H9 (cell line): ENCODE data around the gene SPATA18. TPM values are rescaled to one million over a fixed set of nuclear protein-coding genes. Genes with fewer than 3 reads are reported as not detected.

Experiments
- DNase-seq: peaks from one replicate; pipeline ENCODE4 v3.0.0-alpha.2; 2017
- H2AFZ ChIP-seq: one replicate; pipeline ENCODE4 v1.6.1; 2013; ENCODE audit warnings: mild to moderate bottlenecking, low read length, control low read depth, moderate library complexity
- H2AK5ac ChIP-seq: 2 replicates; pipeline ENCODE4 v1.6.1; 2013; ENCODE audit warnings: low read length, control low read depth, mixed read lengths; ENCODE audit not compliant: insufficient read length
- H2BK120ac ChIP-seq: one replicate; pipeline ENCODE4 v1.6.1; 2013; ENCODE audit warnings: low read depth, mild to moderate bottlenecking, low read length, control low read depth, inconsistent platforms; ENCODE audit not compliant: poor library complexity, severe bottlenecking
- H2BK12ac ChIP-seq: 2 replicates; pipeline ENCODE4 v1.6.1; 2013; ENCODE audit warnings: low read length, control low read depth, mixed read lengths, low read depth; ENCODE audit not compliant: insufficient read length
- H2BK15ac ChIP-seq: 2 replicates; pipeline ENCODE4 v1.6.1; 2013; ENCODE audit warnings: low read depth, low read length, control low read depth
- H2BK20ac ChIP-seq: one replicate; pipeline ENCODE4 v1.6.1; 2013; ENCODE audit warnings: low read depth, mild to moderate bottlenecking, low read length, control low read depth, inconsistent platforms; ENCODE audit not compliant: poor library complexity, severe bottlenecking
- H2BK5ac ChIP-seq: 2 replicates; pipeline ENCODE4 v1.6.1; 2013; ENCODE audit warnings: low read length, control low read depth, mixed read lengths; ENCODE audit not compliant: insufficient read length
- H3K14ac ChIP-seq: 2 replicates; pipeline ENCODE4 v1.6.1; 2013; ENCODE audit warnings: low read length, control low read depth; ENCODE audit not compliant: insufficient read depth
- H3K18ac ChIP-seq: 2 replicates; pipeline ENCODE4 v1.6.1; 2013; ENCODE audit warnings: low read depth, mild to moderate bottlenecking, mixed read lengths, low read length, control low read depth; ENCODE audit not compliant: insufficient read length
- H3K23ac ChIP-seq: 2 replicates; pipeline ENCODE4 v1.6.1; 2013; ENCODE audit warnings: low read length, control low read depth, mixed read lengths, low read depth; ENCODE audit not compliant: insufficient read length
- H3K23me2 ChIP-seq: 2 replicates; pipeline ENCODE4 v1.6.1; 2013; ENCODE audit warnings: low read depth, mild to moderate bottlenecking, mixed read lengths, low read length, control low read depth; ENCODE audit not compliant: insufficient read length, poor library complexity, severe bottlenecking
- H3K27ac ChIP-seq: 2 replicates; pipeline ENCODE4 v1.5.1; 2013; ENCODE audit warnings: low read length, control low read depth, mixed read lengths, low read depth; ENCODE audit not compliant: insufficient read length
- H3K27me3 ChIP-seq: 2 replicates; pipeline ENCODE4 v1.6.1; 2013; ENCODE audit warnings: low read length, control low read depth, inconsistent platforms; ENCODE audit not compliant: insufficient read depth
- H3K4ac ChIP-seq: 2 replicates; pipeline ENCODE4 v1.6.1; 2013; ENCODE audit warnings: low read depth, mild to moderate bottlenecking, control low read depth, inconsistent platforms, low read length, moderate library complexity
- H3K4me1 ChIP-seq: 2 replicates; pipeline ENCODE4 v1.6.1; 2013; ENCODE audit warnings: low read length, control low read depth, inconsistent platforms; ENCODE audit not compliant: insufficient read depth
- H3K4me2 ChIP-seq: 2 replicates; pipeline ENCODE4 v1.6.1; 2013; ENCODE audit warnings: low read length, control low read depth, mixed read lengths; ENCODE audit not compliant: insufficient read length, insufficient read depth
- H3K56ac ChIP-seq: 2 replicates; pipeline ENCODE4 v1.6.1; 2013; ENCODE audit warnings: low read depth, mild to moderate bottlenecking, mixed read lengths, low read length, control low read depth; ENCODE audit not compliant: insufficient read length
- H3K79me1 ChIP-seq: 2 replicates; pipeline ENCODE4 v1.6.1; 2013; ENCODE audit warnings: low read depth, mild to moderate bottlenecking, moderate library complexity, low read length, control low read depth, inconsistent platforms; ENCODE audit not compliant: insufficient read depth, poor library complexity, severe bottlenecking
- H3K79me2 ChIP-seq: 2 replicates; pipeline ENCODE4 v1.6.1; 2013; ENCODE audit warnings: low read length, control low read depth, inconsistent platforms; ENCODE audit not compliant: insufficient read depth
- H3K9ac ChIP-seq: 2 replicates; pipeline ENCODE4 v1.6.1; 2013; ENCODE audit warnings: low read length, control low read depth, mixed read lengths; ENCODE audit not compliant: insufficient read length; ENCODE audit errors: extremely low read depth
- H3K9me3 ChIP-seq: one replicate; pipeline ENCODE4 v1.6.1; 2013; ENCODE audit warnings: low read depth, low read length, inconsistent platforms; ENCODE audit not compliant: control insufficient read depth
- H3T11ph ChIP-seq: one replicate; pipeline ENCODE4 v1.6.1; 2013; ENCODE audit warnings: mild to moderate bottlenecking, low read length, control low read depth, inconsistent platforms
- H4K20me1 ChIP-seq: one replicate; pipeline ENCODE4 v1.6.1; 2013; ENCODE audit not compliant: control insufficient read depth, insufficient read length, insufficient read depth
- H4K5ac ChIP-seq: 2 replicates; pipeline ENCODE4 v1.6.1; 2013; ENCODE audit warnings: low read depth, mild to moderate bottlenecking, mixed read lengths, low read length, control low read depth; ENCODE audit not compliant: insufficient read length
- H4K8ac ChIP-seq: replicated peaks from 2 replicates; pipeline ENCODE4 v1.6.1; 2013; ENCODE audit warnings: low read length, control low read depth, mixed read lengths, low read depth; ENCODE audit not compliant: insufficient read length
- H4K91ac ChIP-seq: 2 replicates; pipeline ENCODE4 v1.6.1; 2013; ENCODE audit warnings: low read depth, mild to moderate bottlenecking, moderate library complexity, mixed read lengths, low read length, control low read depth; ENCODE audit not compliant: insufficient read length
- H3K27ac Mint-ChIP-seq, 3 experiments: 2 replicates in 2 of 3; 3 replicates in 1 of 3; pipeline ENCODE4 v1.8.0; 2020 to 2021; ENCODE audit warnings: mixed read lengths in 3 of 3, mild to moderate bottlenecking in 1 of 3, moderate library complexity in 1 of 3
- H3K27me3 Mint-ChIP-seq: 2 replicates; pipeline ENCODE4 v1.8.0; 2021; ENCODE audit warnings: low read depth, mild to moderate bottlenecking, moderate library complexity, mixed read lengths
- H3K36me3 Mint-ChIP-seq, 3 experiments: 2 replicates in 2 of 3; 3 replicates in 1 of 3; pipeline ENCODE4 v1.8.0; 2020 to 2021; ENCODE audit warnings: low read depth in 3 of 3, mixed read lengths in 3 of 3; ENCODE audit not compliant: insufficient read depth in 1 of 3
- H3K4me1 Mint-ChIP-seq, 2 experiments: 2 replicates each; pipeline ENCODE4 v1.8.0; 2020; ENCODE audit warnings: mixed read lengths in 2 of 2
- H3K4me3 Mint-ChIP-seq, 2 experiments: 2 replicates in 1 of 2; 3 replicates in 1 of 2; pipeline ENCODE4 v1.8.0; 2020 to 2021; ENCODE audit warnings: mild to moderate bottlenecking in 2 of 2, mixed read lengths in 2 of 2, moderate library complexity in 1 of 2
- H3K9me3 Mint-ChIP-seq, 2 experiments: 2 replicates in 1 of 2; 3 replicates in 1 of 2; pipeline ENCODE4 v1.8.0; 2020; ENCODE audit warnings: mild to moderate bottlenecking in 2 of 2, mixed read lengths in 2 of 2, moderate library complexity in 1 of 2
- CTCF ChIP-seq: fragments of 200-600 bp; sonication (generic); conservative IDR thresholded peaks from 3 replicates; pipeline ENCODE4 v1.8.0; 2021; ENCODE audit warnings: antibody characterized with exemption, mild to moderate bottlenecking
- WGBS: extraction: QIAGEN DNeasy Blood & Tissue Kit; methylation state at CpG from one replicate; pipeline ENCODE4 v1.1.7; 2013; ENCODE audit warnings: missing lambda C conversion rate, low lambda C conversion rate, mixed read lengths; ENCODE audit not compliant: insufficient read length; ENCODE audit errors: extremely low coverage; 5-methylcytosine and 5-hydroxymethylcytosine counted together
- total RNA-seq: library from RNA; stranded (reverse); gene quantifications from 2 replicates; pipeline ENCODE4 v1.2.1, GENCODE V29; 2021

SPATA18 gene
- total RNA-seq, 1 experiment from 2014 or later: 3.9 TPM

GRCh38 chr4:52019936-52020657, 31.0 kb upstream of the SPATA18 start, which contains the start of gene LRRC66:
LRRC66 (minus strand) TSS chr4:52020363; CDS start chr4:52017613, 2,750 bp downstream.
- H3K79me1 ChIP-seq: no peaks in the 10 kb centered on the region
- no peak within 1 kb of the TSS for H3T11ph ChIP-seq
- no peaks in the 10 kb centered on the region for H3K79me2 ChIP-seq
- H3K27ac Mint-ChIP-seq: no peak within 1 kb of the TSS
- no peaks in the 10 kb centered on the region for H3K9me3 ChIP-seq
- H3K4me1 Mint-ChIP-seq: peaks cover under 1 to 3% of the 10 kb centered on the region in 2 experiments; a peak in 2 of 4 replicates
- no peak within 1 kb of the TSS for H3K4me2 ChIP-seq
- no peak within 1 kb of the TSS for H3K9ac ChIP-seq
- H2AK5ac ChIP-seq: no peak within 1 kb of the TSS
- no peak within 1 kb of the TSS for H3K23ac ChIP-seq
- H3K4me1 ChIP-seq: no peaks in the 10 kb centered on the region
- H4K5ac ChIP-seq: no peak within 1 kb of the TSS
- H3K36me3 Mint-ChIP-seq: peaks cover 5 to 24% (median 19%) of the 10 kb centered on the region in 3 experiments; a peak in 5 of 7 replicates
- no peak within 1 kb of the TSS for H4K91ac ChIP-seq
- no peaks in the 10 kb centered on the region for H3K27me3 ChIP-seq
- TF ChIP-seq CTCF: no peak
- no peaks in the 10 kb centered on the region for H3K23me2 ChIP-seq
- no peak for DNase-seq
- WGBS: no CpG with 5 or more reads among the region's 6 CpGs
- no peak within 1 kb of the TSS for H2BK120ac ChIP-seq
- H4K8ac ChIP-seq: no peak within 1 kb of the TSS
- no peak within 1 kb of the TSS for H2BK15ac ChIP-seq
- H3K56ac ChIP-seq: no peak within 1 kb of the TSS
- no peak within 1 kb of the TSS for H3K4me3 Mint-ChIP-seq
- H3K4ac ChIP-seq: no peak within 1 kb of the TSS
- no peak within 1 kb of the TSS for H2AFZ ChIP-seq
- no peak within 1 kb of the TSS for H2BK5ac ChIP-seq
- no peaks in the 10 kb centered on the region for H4K20me1 ChIP-seq
- H3K9me3 Mint-ChIP-seq: no peaks in the 10 kb centered on the region
- no peak within 1 kb of the TSS for H3K27ac ChIP-seq
- no peak within 1 kb of the TSS for H2BK20ac ChIP-seq
- no peak within 1 kb of the TSS for H3K14ac ChIP-seq
- H3K27me3 Mint-ChIP-seq: no peaks in the 10 kb centered on the region
- H2BK12ac ChIP-seq: no peak within 1 kb of the TSS
- H3K18ac ChIP-seq: no peak within 1 kb of the TSS
